ENCODE results near the gene MAPKAP1.
"Not testable (repeated sequence)": the region's sequence is repeated elsewhere in the genome, so short reads cannot be mapped to it uniquely, and the experiment has no call there.

The MAPKAP1 gene

DNA sequence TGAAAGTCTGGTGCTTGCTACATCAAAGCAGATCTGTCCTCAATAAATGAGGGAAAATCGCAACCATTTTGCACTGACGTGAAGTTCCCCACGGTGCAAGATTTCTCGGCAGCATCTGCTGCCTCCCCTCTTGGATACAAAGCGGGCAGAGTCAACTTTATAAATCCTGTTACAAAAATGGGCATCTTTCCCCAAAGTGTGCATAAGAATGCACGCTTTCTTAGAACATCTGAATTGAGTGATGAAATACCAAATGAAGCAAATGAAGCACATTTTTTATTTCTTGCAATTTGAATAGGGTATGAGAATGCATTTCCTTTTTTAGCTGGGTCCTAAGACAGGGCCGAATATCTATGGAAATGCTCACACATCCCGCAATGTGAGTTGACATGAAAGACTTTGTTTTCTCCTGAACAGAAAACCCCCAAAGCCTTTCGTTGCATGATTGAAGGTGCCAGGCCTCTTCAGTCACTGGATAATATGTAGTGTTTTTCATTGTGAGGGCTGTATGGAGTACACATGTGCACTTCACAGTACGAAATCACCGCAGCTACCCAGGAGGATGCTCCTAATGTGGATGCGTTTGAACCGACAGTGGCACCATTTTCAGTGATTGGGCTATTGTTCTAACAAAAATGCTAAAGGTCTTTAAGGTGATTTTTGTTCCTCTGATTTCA is 19.6 kb upstream of the MAPKAP1 start:
- DNase-seq: no peak

DNA sequence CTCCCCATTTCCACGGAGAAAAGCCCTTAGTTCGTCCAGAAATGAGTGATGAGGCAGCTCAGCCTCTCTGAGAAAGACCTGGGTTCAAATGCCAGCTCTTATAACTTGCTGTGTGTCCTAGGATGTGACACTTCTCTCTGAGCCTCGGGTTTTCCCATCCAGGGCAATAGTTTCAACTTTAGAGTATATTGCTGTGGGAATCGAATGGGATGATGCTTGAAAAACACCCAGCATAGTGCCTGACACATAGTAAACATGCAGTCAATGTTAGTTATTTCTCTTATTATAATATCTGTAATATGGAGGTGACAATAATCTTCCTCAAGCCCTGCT is 430 bp upstream of the MAPKAP1 start:
- DNase-seq: no peak

DNA sequence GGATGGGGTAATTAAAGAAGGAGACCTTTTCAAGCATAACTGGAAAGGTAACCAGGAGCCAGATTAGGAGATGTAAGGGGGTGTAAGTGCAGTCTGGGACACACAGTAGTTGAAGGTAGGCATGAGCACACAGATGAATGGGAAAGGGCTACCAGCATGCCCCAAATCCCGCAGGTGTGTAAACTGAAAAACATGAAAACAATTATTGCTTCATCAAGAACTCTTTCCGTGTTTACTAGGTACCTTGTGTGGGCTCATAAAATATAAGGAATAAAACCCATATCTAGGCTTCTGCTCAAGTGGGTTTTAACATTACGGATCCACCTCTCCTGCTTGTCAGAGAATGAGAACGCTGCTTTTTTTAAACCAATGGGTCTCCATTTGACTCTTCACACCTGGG is 1.1 kb downstream of the MAPKAP1 start:
- no peak for DNase-seq

DNA sequence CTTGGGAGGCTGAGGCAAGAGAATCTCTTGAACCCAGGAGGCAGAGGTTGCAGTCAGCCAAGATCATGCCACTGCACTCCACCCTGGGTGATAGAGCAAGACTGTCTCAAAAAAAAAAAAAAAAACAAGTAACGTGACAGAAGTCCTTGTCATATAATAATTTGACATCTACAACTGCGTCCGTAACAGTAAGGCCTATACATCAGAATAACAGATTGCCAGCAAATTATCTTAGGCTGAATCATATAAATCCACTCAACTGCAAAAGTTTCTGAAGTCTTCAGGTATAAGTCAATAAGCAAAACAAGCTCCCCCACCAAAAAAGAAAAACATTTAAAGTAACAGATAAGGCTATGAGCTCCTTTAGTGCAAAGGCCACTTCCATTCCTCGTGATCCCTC is 3.3 kb downstream of the MAPKAP1 start:
- DNase-seq: no peak

DNA sequence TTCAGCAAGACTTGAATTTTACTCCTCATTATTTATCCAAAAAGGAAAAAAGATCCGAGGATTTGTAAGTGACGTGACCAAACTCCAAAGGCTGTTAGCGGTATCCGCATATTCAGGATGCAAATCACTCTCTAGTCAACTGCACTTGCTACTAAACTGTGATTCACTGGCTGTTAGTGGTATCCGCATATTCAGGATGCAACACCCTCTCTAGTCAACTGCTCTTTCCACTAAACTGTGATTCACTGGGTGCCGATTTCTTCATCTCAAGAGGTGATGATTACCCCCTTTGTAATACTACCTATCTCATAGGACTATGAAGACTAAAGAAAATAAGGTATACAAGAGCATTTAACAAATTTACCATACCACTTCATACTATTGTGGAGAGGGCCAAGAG is 5.7 kb downstream of the MAPKAP1 start:
- DNase-seq: no peak

DNA sequence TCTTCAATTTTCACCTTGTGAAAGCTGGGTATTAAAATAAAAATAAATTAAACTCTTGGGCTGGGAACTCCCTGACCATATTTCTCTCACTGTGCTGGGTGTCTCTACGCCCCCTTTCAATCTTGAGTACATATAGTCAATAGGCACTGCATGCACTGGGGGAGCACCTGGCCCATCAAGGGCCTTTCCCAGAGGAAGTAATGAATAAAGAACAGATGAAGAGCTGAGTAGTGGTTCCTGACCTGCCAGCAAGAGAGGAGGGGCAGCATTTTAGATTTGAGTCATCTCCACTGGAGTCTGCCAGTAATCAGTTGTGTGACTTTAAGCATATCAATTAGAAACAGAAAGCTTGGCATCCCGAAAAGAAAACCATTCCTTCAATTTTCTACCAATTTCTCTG is 6.2 kb downstream of the MAPKAP1 start:
- DNase-seq: no peak

DNA sequence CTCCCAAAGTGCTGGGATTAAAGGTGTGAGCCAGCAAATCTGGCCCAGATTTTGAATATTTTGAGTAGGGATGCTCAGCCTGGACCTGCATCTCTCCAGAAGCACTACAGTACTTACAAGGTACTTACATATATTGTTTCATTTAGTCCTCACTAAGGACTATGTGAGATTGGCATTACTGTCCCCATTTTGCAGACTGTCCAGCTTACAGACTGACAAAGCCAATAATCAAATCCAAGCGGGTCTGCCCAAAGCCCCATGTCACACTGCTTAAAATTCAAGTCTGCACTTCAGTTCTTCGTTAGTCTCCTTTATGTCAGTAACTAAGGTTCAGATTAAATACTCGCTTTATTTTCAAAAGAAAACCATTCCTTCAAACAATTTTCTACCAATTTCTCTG is 7.1 kb downstream of the MAPKAP1 start:
- DNase-seq: no peak

DNA sequence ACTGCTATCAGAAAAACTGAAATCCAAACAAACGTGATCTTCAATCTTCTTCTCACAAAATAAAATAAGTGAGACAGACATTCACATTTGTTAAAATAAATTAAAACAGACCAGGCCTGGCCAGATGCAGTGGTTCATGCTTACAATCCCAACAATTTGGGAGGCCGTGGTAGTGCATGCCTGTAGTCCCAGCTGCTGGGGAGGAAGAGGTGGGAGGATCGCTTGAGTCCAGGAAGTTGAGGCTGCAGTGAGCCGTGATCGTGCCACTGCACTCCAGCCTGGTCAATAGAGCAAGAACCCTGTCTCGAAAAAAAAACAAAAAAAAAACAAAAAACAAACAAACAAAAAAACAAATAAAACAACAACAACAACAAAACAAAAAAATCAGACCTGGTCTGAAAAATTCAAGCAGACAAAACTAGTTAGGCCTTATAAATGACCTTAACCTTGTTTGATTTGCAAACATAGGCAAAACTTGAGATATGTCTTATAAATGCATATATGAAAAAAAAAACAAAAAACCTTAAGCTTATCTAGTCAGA is 10.8 kb downstream of the MAPKAP1 start:
- DNase-seq: no peak

DNA sequence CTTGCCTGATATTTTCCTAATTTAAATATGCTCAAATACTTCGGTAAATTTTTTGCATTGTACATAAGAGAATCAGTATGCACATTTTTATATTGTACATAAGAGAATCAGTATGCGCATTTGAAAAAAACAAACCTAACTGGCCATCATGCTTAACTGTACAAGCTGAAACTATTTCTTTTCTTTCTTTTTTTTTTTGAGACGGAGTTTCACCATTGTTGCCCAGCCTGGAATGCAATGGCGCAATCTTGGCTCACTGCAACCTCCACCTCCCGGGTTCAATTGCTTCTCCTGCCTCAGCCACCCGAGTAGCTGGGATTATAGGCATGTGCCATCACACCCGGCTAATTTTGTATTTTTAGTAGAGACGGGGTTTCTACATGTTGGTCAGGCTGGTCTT is 11.5 kb downstream of the MAPKAP1 start:
- DNase-seq: not testable (repeated sequence)

DNA sequence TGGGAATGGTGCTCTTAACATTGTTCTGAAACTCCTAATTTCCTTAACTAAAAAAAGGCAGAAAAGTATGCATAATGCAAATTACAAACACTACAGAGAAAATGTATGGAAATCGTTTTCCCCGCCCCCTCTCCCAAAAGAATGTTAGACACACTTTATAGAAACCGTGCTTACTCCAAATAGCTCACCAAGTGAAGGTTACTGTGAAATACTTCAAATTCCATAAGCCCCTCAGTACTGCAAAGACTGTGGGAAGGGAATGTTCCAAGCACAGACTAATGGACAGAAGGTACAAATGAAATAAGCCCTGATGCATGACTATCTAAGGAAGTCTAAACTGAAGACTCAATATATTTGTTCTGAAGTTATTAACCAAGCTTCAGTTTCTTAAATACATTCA is 12.5 kb downstream of the MAPKAP1 start:
- no peak for DNase-seq

DNA sequence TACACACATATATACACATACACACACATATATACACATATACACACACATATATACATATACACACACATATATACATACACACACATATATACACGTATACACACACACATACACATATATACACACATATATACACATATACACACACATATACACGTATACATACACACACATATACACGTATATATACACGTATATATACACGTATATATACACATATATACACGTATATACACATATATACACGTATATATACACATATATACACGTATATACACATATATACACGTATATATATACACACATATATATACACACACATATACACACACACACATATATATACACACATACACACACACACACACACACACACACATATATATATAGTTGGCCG is 13.5 kb downstream of the MAPKAP1 start:
- DNase-seq: not testable (repeated sequence)

DNA sequence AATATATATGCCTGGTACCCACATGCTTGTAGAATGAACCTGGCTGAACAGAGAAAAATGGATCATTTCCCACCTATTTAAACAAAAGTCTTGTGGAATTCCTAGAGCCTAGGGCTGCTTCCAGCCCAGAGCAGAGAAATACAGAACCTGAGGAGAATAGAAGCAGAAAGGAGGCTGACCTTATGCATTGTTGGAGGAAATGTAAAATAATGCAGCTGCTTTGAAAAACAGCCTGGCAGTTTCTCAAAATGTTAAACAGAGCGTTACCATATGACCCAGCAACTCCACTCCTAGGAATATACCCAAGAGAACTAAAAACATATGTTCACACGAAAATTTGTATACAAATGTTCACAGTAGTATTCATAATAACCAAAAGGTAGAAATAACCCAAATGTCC is 15.1 kb downstream of the MAPKAP1 start:
- DNase-seq: no peak

DNA sequence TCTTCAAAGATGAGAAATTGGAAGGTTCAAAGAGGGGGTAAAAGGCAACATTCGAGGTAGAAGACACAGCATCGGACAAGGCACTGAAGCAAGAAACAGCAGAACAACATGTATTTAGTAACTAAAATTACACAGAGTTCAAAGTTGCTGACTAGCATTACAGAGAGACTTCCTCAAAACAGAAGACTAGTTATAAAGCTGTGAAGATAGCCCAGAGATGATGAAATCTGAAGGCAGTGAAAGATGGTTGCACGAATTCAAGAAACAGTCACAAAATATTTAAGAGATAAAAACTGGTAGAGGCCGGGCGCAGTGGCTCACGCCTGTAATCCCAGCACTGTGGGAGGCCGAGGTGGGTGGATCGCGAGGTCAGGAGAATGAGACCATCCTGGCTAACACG is 16.3 kb downstream of the MAPKAP1 start:
- DNase-seq: no peak

DNA sequence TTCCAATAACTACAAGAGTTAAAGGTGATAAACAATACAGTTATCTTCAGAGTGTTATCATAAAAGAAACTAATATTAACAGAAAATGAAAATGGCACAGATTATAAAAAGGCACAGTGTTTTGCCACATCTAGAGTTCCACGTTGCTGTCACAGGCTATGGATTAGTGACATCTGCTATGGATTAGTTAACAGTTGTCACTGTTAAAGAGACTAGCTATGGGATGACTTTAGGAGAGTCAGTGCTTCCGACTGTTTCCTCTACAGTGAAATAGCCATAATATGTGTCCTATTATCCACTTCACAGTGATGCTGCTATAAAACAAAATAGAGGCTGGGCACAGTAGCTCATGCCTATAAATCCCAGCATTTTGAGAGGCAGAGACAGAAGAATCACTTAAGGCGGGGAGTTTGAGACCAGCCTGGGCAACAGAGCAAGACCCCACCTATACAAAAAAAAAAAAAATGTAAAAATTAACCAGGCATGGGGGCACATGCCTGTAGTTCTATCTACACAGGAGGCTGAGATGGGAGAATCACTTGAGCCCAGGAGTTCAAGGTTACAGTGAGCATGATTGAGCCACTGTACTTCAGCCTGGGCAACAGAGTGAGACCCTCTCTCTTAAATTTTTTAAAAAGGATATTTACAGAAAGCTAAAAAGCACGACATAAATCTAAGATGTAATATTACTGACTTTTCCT is 19.7 kb downstream of the MAPKAP1 start:
- no peak for DNase-seq

DNA sequence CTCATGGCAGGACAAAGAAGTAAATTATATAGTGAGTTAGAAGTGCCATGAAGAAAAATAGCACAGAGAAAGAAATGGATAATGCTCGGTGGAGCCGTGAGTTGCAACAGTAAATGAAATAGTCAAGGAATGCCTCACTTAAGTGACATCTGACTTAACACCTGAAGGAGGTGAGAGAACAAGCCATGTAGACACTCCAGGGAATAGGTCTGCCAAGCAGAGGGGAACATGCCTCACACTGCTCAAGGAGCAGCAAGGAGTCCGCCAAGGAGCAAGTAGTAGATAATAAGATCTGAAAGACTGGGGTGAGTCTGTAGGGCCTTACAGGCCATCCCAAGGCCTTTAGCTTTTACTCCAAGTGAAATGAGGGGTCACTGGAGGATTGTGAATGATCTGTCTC is 21.8 kb downstream of the MAPKAP1 start:
- DNase-seq: no peak

DNA sequence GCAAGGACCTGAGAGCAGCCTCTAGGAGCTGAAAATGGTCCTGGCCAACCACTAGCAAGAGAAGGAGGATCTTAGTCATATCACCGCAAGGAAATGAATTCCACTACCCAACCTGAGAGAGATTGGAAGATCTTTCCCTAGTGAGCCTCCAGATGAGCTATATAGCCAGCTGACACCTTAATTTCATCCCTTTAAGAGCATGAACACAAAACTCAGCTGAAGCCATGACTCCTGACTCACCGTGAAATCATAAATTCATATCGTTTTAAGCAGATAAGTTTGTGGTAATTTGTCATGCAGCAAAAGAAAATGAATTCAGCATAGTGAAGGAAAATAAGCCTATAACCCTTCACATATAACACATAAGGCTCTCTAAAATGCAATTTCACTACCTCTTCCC is 23.5 kb downstream of the MAPKAP1 start:
- DNase-seq: no peak

DNA sequence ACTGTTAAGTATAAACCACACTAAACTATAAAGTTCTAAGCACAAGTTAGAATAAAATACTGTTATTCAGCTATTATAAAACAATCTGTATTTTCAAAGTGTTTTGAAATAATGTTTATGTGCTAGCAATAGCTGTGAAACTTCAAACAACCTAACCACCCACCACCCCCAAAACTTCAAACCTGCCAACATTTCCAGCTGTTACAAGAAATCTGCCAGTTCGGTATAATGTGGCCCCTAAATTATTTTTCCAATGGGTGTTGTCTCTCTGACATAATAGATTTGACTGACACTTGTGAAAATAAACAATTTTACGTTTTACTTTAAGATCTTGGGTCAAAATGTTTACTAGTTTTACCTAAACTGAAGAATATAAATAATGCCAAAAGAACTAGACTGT is 24.7 kb downstream of the MAPKAP1 start:
- DNase-seq: no peak

DNA sequence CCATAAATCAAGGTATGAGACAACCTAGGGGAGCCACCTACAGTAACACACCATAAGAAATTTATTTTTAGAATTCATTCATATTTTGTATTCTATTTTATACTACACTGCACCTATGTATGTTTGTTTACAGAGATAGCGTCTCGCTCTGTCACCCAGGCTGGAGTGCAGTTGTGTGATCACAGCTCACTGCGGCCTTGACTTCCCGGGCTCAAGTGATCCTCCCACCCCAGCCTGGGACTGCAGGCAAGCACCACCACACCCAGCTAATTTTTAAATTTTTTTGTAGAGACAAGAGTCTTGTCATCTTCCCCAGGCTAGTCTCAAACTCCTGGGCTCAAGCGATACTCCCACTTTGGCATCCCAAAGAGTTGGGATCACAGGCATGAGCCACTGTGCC is 25.4 kb downstream of the MAPKAP1 start:
- no peak for DNase-seq

DNA sequence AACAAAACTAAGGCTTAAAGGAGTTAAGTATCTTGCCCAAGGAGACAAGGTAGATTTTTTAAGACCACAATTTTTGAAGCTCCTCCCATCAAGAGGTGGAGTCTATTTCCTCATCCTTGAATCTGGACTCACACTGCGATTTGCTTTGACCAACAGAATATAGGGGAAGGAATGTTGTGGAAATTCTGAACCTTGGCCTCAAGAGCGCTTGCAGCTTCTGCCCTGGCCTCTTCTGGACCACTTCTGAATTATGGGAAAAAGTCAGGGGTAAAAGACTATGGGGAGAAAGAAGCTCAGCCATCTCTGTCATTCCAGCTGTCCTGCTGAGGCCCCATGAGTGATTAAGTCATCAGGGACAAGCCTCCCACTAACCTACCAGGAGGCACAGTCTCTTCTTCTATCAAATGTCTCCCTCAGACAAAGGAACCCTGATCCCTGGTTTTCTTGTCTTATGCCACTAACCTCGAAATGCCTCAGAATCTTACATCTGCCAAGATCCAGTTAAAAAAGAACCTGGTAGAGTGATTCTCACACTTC is 25.9 kb downstream of the MAPKAP1 start:
- DNase-seq: no peak

DNA sequence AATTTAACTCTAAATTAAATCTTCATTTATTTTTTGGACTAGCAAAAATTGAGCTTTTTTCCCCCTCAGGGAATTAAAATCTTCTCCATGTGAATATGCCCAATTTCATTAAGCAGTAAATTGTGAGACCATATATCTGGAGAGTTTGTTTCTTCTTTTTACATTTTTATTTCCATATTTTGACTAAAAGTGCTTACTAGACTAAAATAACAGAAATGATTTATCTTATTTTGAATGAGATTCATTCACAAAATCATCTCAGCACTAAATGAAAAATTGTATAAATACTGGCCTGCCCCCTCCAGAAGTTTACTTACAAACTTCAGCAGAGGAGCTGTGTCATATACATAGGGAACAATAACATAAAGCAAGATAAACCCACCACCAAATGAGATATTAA is 26.6 kb downstream of the MAPKAP1 start:
- DNase-seq: no peak

DNA sequence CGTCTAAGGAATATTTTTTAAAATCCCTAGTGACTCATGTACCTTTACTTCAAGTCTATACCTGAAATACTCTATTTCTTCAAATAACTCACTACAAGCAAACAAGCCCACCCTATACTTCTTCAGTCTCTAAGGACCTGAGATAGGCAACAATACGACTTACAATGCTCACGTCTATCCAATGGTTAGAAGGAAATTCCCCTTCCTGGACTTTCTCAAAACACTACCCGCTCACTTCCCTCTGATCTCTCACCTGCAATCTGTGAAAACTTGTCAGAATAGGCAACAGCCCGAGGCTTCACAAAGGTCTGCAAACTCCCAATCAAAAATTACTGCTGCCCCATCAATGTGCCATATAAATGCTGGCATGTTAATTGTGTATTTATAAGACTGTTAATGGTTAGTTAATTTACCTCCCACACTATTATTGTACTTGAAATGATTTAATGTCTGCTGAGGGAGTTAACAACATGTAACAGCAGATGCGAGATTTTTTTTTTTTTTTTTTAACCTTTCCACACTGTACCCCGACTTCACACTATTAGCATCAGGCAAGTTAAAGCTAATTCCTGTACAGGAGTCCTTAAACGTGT is 27.3 kb downstream of the MAPKAP1 start:
- DNase-seq: no peak

DNA sequence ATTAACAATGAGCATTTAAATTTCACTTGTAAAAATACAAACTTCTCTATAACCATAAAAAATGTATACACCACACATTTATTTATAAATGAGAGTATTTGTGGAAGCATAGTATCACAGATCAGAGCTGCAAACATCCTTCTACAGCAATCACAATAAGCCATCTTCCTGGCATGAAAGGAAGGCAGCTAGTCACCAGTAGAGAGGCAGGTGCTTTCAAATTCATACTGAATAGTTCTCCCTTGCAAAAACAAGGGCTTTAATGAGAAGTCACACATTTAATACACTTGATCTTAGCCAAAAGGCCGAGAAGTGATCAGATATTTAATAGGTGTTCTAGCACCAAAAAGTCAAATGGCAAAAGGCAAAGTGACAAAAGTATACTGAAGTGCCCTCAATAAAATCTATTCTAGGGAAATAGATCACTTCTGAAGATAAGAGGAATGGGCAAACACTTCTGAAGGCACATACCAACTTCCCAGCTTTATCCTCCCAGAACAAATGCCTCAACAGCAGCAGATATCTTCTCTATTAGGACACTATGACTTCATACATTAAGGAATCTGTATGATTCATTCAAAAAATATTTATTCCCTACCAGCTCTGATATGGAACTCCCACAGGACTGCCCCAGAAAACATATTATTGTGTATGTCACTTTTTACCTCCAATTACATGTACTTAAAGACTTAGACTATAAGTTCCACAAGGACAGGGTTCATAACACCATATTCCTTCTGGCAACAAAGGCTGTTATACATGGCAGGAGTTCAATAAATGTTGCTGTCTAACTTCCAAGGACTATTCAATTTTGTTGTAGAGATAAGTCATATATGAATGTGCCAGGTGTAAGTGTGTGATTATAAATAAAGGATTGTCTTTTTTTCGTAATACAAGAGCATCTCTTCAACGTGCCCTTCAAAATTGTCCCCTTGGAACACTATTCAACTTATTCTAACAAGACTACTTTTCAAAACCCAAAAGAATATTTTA is 31.7 kb downstream of the MAPKAP1 start:
- no peak for DNase-seq

DNA sequence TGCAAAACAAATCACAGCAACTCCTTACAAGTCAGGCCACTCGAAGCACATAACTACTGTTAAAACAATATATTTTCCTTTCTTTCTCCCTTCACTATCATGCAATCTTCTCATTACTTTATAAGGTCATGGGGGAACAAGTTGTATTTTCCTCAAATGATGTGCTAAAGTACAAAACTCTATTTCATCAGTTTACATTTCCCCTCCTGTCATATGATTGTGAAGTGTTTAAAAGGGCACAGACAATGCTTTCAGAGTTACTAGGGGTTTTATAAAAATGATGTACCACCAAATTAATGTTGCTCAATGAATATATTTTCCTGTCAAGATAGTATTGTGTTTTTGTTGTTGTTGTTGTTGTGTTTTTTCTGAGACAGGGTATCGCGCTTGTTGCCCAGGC is 34.1 kb downstream of the MAPKAP1 start:
- DNase-seq: no peak

Measured in activated CD4-positive, CD25-positive, alpha-beta regulatory T cell treated with anti-CD3 and anti-CD28 coated beads, Interleukin-2, amount 50 U/mL, for 72 hours (primary cell).